HCT116 (cell line): ENCODE data around the gene TAS1R2.

Experiments used
- ATF3 ChIP-seq: IDR thresholded peaks from 2 replicates; pipeline ENCODE4 v1.6.1; 2012
- CTCF ChIP-seq, 3 experiments: fragments of 200-600 bp in 1 of 3; sonication (generic) in 1 of 3; IDR thresholded peaks in 2 of 3; conservative IDR thresholded peaks in 1 of 3; 2 replicates each; pipeline ENCODE4 v1.5.1; 2012 to 2017; ENCODE audit warnings: low read depth in 2 of 3, low read length in 2 of 3, antibody characterized with exemption in 1 of 3, borderline replicate concordance in 1 of 3, control low read depth in 1 of 3, mild to moderate bottlenecking in 1 of 3, mixed read lengths in 1 of 3, mixed run types in 1 of 3, moderate library complexity in 1 of 3; ENCODE audit not compliant: insufficient read depth in 1 of 3
- JUND ChIP-seq: IDR thresholded peaks from 2 replicates; pipeline ENCODE4 v1.6.1; 2012
- POLR2A ChIP-seq: IDR thresholded peaks from 2 replicates; pipeline ENCODE4 v1.7.0; 2011; ENCODE audit warnings: borderline replicate concordance; ENCODE audit not compliant: insufficient read depth, insufficient read length; ENCODE audit errors: extremely low read depth
- REST ChIP-seq: IDR thresholded peaks from 2 replicates; pipeline ENCODE4 v1.6.1; 2012; ENCODE audit warnings: low read depth
- SIN3A ChIP-seq: IDR thresholded peaks from 2 replicates; pipeline ENCODE4 v1.6.1; 2012; ENCODE audit warnings: low read depth
- SP1 ChIP-seq: IDR thresholded peaks from 2 replicates; pipeline ENCODE4 v1.6.1; 2012; ENCODE audit warnings: low read depth

DNA sequence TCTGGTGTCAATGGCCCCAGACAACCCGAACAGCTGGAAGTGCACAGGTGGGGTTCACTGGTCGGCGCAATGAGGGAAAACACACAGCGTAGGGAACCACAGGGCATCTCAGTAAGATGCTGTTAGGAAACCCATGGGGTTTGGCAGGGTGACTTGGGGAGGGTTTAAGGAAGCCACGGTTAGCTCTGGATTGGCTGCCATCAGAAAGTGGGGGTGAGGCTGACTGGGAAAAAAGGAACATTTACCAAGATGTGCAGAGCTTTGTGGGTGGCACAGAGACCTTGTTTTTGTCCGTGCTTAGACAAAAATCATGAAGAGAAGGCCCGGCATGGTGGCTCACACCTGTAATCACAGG, 31.9 kb upstream of the TAS1R2 start:
- TF ChIP-seq JUND (no peak), POLR2A (no peak), ATF3 (no peak), SP1 (no peak), CTCF (IDR thresholded peaks at IDR 0.05 in 2 of 3, conservative IDR thresholded peaks at IDR 0.05 in 1 of 3; ENCODE audit: borderline replicate concordance in 1 of 3, insufficient read depth in 1 of 3, low read depth in 2 of 3, low read length in 2 of 3) (no peak), REST (no peak), SIN3A (no peak)
